B cell (primary cell): ENCODE data around the gene MAPKAP1. TPM values are rescaled to one million over a fixed set of nuclear protein-coding genes. Genes with fewer than 3 reads are reported as not detected.

Source experiments
- ATAC-seq: fragments of 200-7000 bp; cut with Tn5 transposase; one replicate; pipeline ENCODE4 v1.10.0; 2021; ENCODE audit warnings: low read depth, mild to moderate bottlenecking, moderate number of reproducible peaks, moderate library complexity
- CTCF ChIA-PET: fragments of 350-600 bp; sonication (Branson Sonifier 250); formaldehyde crosslinking; loops from one replicate; lab custom pipeline; 2021; ENCODE audit warnings: antibody characterized with exemption, inconsistent platforms; lab: Charles Lee
- POLR2A ChIA-PET: fragments of 350-600 bp; sonication (Branson Sonifier 250); formaldehyde crosslinking; loops from one replicate; lab custom pipeline; 2021; ENCODE audit warnings: antibody characterized with exemption; lab: Charles Lee
- DNase-seq: peaks from one replicate; pipeline ENCODE4 v3.0.0; 2013
- H2AFZ ChIP-seq: 2 replicates; pipeline ENCODE4 v1.6.1; 2012; ENCODE audit warnings: mild to moderate bottlenecking, low read depth, low read length; ENCODE audit not compliant: insufficient read depth, poor library complexity, severe bottlenecking
- H3K27ac ChIP-seq, 2 donors: 1 replicate in 1 of 2; 2 replicates in 1 of 2; pipeline ENCODE4 v1.5.1; 2012 to 2013; ENCODE audit warnings: low read length in 2 of 2, mild to moderate bottlenecking in 2 of 2, moderate library complexity in 1 of 2
- H3K27me3 ChIP-seq, 4 experiments: fragments of 200-600 bp in 1 of 4; sonication (generic) in 1 of 4; replicated peaks in 1 of 4; 1 replicate in 2 of 4; 2 replicates in 2 of 4; pipeline versions ENCODE4 v1.6.1 to v1.7.0; 2013 to 2016; ENCODE audit warnings: low read length in 3 of 4, mild to moderate bottlenecking in 2 of 4, mixed read lengths in 1 of 4, moderate library complexity in 1 of 4; ENCODE audit not compliant: insufficient read depth in 4 of 4, control insufficient read depth in 3 of 4; ENCODE audit errors: control extremely low read depth in 1 of 4
- H3K36me3 ChIP-seq, 2 experiments: replicated peaks in 1 of 2; 1 replicate in 1 of 2; 2 replicates in 1 of 2; pipeline versions ENCODE4 v1.6.1 to v1.7.1; 2013; ENCODE audit warnings: low read length in 1 of 2; ENCODE audit not compliant: insufficient read depth in 2 of 2, control insufficient read depth in 1 of 2; ENCODE audit errors: control extremely low read depth in 1 of 2, extremely low read depth in 1 of 2
- H3K4me1 ChIP-seq, 2 donors: fragments of 200-600 bp in 1 of 2; sonication (generic) in 1 of 2; 1 replicate in 1 of 2; 2 replicates in 1 of 2; pipeline versions ENCODE4 v1.5.1 to v1.6.1; 2013 to 2017; ENCODE audit warnings: low read length in 2 of 2; ENCODE audit not compliant: control insufficient read depth in 2 of 2, insufficient read depth in 2 of 2
- H3K4me2 ChIP-seq: replicated peaks from 2 replicates; pipeline ENCODE3; 2012; ENCODE audit warnings: mild to moderate bottlenecking, low read depth, low read length; ENCODE audit not compliant: poor library complexity, severe bottlenecking
- H3K4me3 ChIP-seq, 5 experiments: fragments of 200-600 bp in 1 of 5; sonication (generic) in 1 of 5; 1 replicate in 3 of 5; 2 replicates in 2 of 5; pipeline versions ENCODE4 v1.5.1 to v1.7.0; 2011 to 2016; ENCODE audit warnings: low read length in 4 of 5, mild to moderate bottlenecking in 4 of 5, low read depth in 2 of 5, control low read depth in 1 of 5, moderate library complexity in 1 of 5; ENCODE audit not compliant: insufficient read depth in 1 of 5; ENCODE audit errors: control extremely low read depth in 1 of 5, extremely low read depth in 1 of 5
- H3K79me2 ChIP-seq: fragments of 200-600 bp; sonication (generic); one replicate; pipeline ENCODE4 v1.6.0; 2016; ENCODE audit warnings: low read length; ENCODE audit not compliant: control insufficient read depth, insufficient read depth
- H3K9ac ChIP-seq: fragments of 200-600 bp; sonication (generic); 2 replicates; pipeline ENCODE4 v1.6.1; 2017; ENCODE audit warnings: mild to moderate bottlenecking, low read length, moderate library complexity
- H3K9me3 ChIP-seq, 3 donors: one replicate each; pipeline versions ENCODE4 v1.6.1 to v1.7.1; 2013; ENCODE audit warnings: low read length in 2 of 3; ENCODE audit not compliant: control insufficient read depth in 2 of 3, insufficient read depth in 1 of 3; ENCODE audit errors: control extremely low read depth in 1 of 3
- H4K20me1 ChIP-seq: 2 replicates; pipeline ENCODE4 v1.6.0; 2012; ENCODE audit warnings: mild to moderate bottlenecking, low read length; ENCODE audit not compliant: insufficient read depth, control insufficient read depth, poor library complexity, severe bottlenecking
- H3K27ac Mint-ChIP-seq: one replicate; pipeline ENCODE4 v1.8.0; 2021; ENCODE audit warnings: mixed read lengths
- H3K27me3 Mint-ChIP-seq: one replicate; pipeline ENCODE4 v1.8.0; 2021; ENCODE audit warnings: mixed read lengths
- H3K4me1 Mint-ChIP-seq: one replicate; pipeline ENCODE4 v1.8.0; 2021; ENCODE audit warnings: mixed read lengths
- H3K4me3 Mint-ChIP-seq: one replicate; pipeline ENCODE4 v1.8.0; 2021; ENCODE audit warnings: mixed read lengths
- H3K9me3 Mint-ChIP-seq: one replicate; pipeline ENCODE4 v1.8.0; 2022; ENCODE audit warnings: mixed read lengths; ENCODE audit not compliant: insufficient read depth
- CTCF ChIP-seq: fragments of 200-600 bp; IDR thresholded peaks from one replicate; pipeline ENCODE4 v1.8.0; 2022; ENCODE audit warnings: antibody characterized with exemption, mild to moderate bottlenecking
- EZH2 ChIP-seq: IDR thresholded peaks from 2 replicates; pipeline ENCODE4 v1.6.1; 2012; ENCODE audit warnings: borderline replicate concordance, low read depth, mild to moderate bottlenecking, moderate library complexity, low read length; ENCODE audit not compliant: insufficient read depth, poor library complexity, severe bottlenecking
- WGBS: methylation state at CpG from one replicate; pipeline ENCODE4 v1.1.5; 2013; ENCODE audit warnings: missing lambda C conversion rate; ENCODE audit not compliant: insufficient coverage; 5-methylcytosine and 5-hydroxymethylcytosine counted together
- intact Hi-C: fragments of 100-400 bp; cut with micrococcal nuclease; formaldehyde crosslinking; loops from one replicate; pipeline ENCODE4 v1.10.0; 2022
- polyA plus RNA-seq: library from polyadenylated mRNA; depleted of rRNA; stranded (reverse); fragments of >200 nt; gene quantifications from 2 replicates; pipeline ENCODE4 v1.2.3, GENCODE V29; 2012
- total RNA-seq, 2 donors: library from RNA; stranded (reverse); fragments of 120-200 nt in 1 of 2; gene quantifications; 1 replicate in 1 of 2; 2 replicates in 1 of 2; pipeline versions ENCODE4 v1.2.3 to v1.2.4, GENCODE V29; 2013 to 2022

The MAPKAP1 gene
- total and polyA plus RNA-seq, 2 donors (not counting 1 experiment from before 2014, with no cell fraction given), result 51.6 to 62.4 TPM

GRCh38 chr9:125507226-125507625, 199.8 kb downstream of the MAPKAP1 start:
- ATAC-seq (no peak), DNase-seq (no peak)
- H3K27ac Mint-ChIP-seq, result no peak overlapping the region
- H3K4me1 ChIP-seq, result no peaks in the 10 kb centered on the region
- POLR2A ChIA-PET, result no interaction called here
- H3K4me3 ChIP-seq, result no peak overlapping the region
- H3K36me3 ChIP-seq, result peaks cover 1 to 18% of the 10 kb centered on the region in 2 experiments
- no peaks in the 10 kb centered on the region for H3K27me3 ChIP-seq
- no peak overlapping the region for H3K4me2 ChIP-seq
- no peaks in the 10 kb centered on the region for H3K27me3 Mint-ChIP-seq
- no peak overlapping the region for H3K27ac ChIP-seq
- intact Hi-C loops, result no loop called here
- no peaks in the 10 kb centered on the region for H4K20me1 ChIP-seq
- CTCF ChIA-PET, result no interaction called here
- no peak overlapping the region for H3K9ac ChIP-seq
- WGBS, result 100% methylated on average over 4 of the region's 5 CpGs
- H3K4me1 Mint-ChIP-seq, result peaks cover 3% of the 10 kb centered on the region
- no peak overlapping the region for H3K4me3 Mint-ChIP-seq
- no peak overlapping the region for H2AFZ ChIP-seq
- no peaks in the 10 kb centered on the region for H3K9me3 Mint-ChIP-seq
- peaks cover 4% of the 10 kb centered on the region for H3K79me2 ChIP-seq
- TF ChIP-seq EZH2 (no peak), CTCF (no peak)
- no peaks in the 10 kb centered on the region for H3K9me3 ChIP-seq

- POLR2A ChIA-PET, result no interaction called here
Measured at GRCh38 chr9:125505988-125506438, 201.0 kb downstream of the MAPKAP1 start.

More at GRCh38 chr9:125505988-125506438, 201.0 kb downstream of the MAPKAP1 start:
- Histone ChIP-seq H3K27me3 (no peaks in the 10 kb centered on the region), H3K4me3 (no peak overlapping the region), H3K79me2 (peaks cover 6% of the 10 kb centered on the region), H3K36me3 (peaks cover 1 to 18% of the 10 kb centered on the region in 2 experiments), H3K4me1 (no peaks in the 10 kb centered on the region), H3K9ac (no peak overlapping the region), H3K9me3 (no peaks in the 10 kb centered on the region), H2AFZ (no peak overlapping the region), H4K20me1 (no peaks in the 10 kb centered on the region), H3K27ac (no peak overlapping the region), H3K4me2 (no peak overlapping the region)
- no peak overlapping the region for H3K27ac Mint-ChIP-seq
- peaks cover 3% of the 10 kb centered on the region for H3K4me1 Mint-ChIP-seq
- intact Hi-C loops, result no loop called here
- CTCF ChIA-PET, result no interaction called here
- TF ChIP-seq EZH2, result no peak
- TF ChIP-seq CTCF, result no peak
- no peaks in the 10 kb centered on the region for H3K9me3 Mint-ChIP-seq
- no peak overlapping the region for H3K4me3 Mint-ChIP-seq
- H3K27me3 Mint-ChIP-seq, result no peaks in the 10 kb centered on the region
- DNase-seq (no peak), ATAC-seq (no peak)
- over 99% methylated on average over 8 of the region's 14 CpGs for WGBS
